Fibroblast of villous mesenchyme (primary cell): ENCODE measurements around the gene GAREM2. TPM values are rescaled to one million over a fixed set of nuclear protein-coding genes. Genes with fewer than 3 reads are reported as not detected.
"Not testable (repeated sequence)": the region's sequence is repeated elsewhere in the genome, so short reads cannot be mapped to it uniquely, and the experiment has no call there.

Source experiments
- DNase-seq: peaks from one replicate; pipeline ENCODE4 v3.0.0-alpha.2; 2010; ENCODE audit warnings: low read depth
- H3K4me3 ChIP-seq: 2 replicates; pipeline ENCODE4 v1.5.1; 2011; ENCODE audit warnings: low read depth, mild to moderate bottlenecking, low read length
- CTCF ChIP-seq: IDR thresholded peaks from 2 replicates; pipeline ENCODE4 v1.5.1; 2012; ENCODE audit warnings: low read depth, mild to moderate bottlenecking, low read length; ENCODE audit not compliant: insufficient read depth
- total RNA-seq: library from RNA; depleted of rRNA; stranded (reverse); fragments of >200 nt; gene quantifications from 2 replicates; pipeline ENCODE4 v1.2.3, GENCODE V29; 2012

Gene GAREM2
- total RNA-seq, 1 donor, result 2.2 TPM

GRCh38 chr2:26157580-26157979 lies 15.3 kb upstream of the GAREM2 start:
- no peak for DNase-seq

GRCh38 chr2:26161926-26162325 lies 11.0 kb upstream of the GAREM2 start:
- no peak for DNase-seq
- H3K4me3 ChIP-seq, result no peak overlapping the region
- no peak for TF ChIP-seq CTCF

More at GRCh38 chr2:26157580-26157979, 15.3 kb upstream of the GAREM2 start:
- no peak overlapping the region for H3K4me3 ChIP-seq
- TF ChIP-seq CTCF, result no peak

- H3K4me3 ChIP-seq, result no peak overlapping the region
- TF ChIP-seq CTCF, result no peak
- no peak for DNase-seq
These were observed 9.9 kb upstream of the GAREM2 start for GRCh38 chr2:26162963-26163362.

GRCh38 chr2:26164231-26164630 lies 8.7 kb upstream of the GAREM2 start:
- H3K4me3 ChIP-seq, result no peak overlapping the region
- DNase-seq, result no peak
- no peak for TF ChIP-seq CTCF

GRCh38 chr2:26164641-26165211 lies 8.2 kb upstream of the GAREM2 start:
- H3K4me3 ChIP-seq, result no peak overlapping the region
- no peak for DNase-seq
- TF ChIP-seq CTCF, result no peak

GRCh38 chr2:26165403-26165802 lies 7.5 kb upstream of the GAREM2 start:
- no peak overlapping the region for H3K4me3 ChIP-seq
- TF ChIP-seq CTCF, result no peak
- DNase-seq, result no peak

- DNase-seq, H3K4me3 ChIP-seq: not testable (repeated sequence)
These were observed 6.3 kb upstream of the GAREM2 start for GRCh38 chr2:26166541-26166940.
